Mesenteric fat pad (tissue), 1 donor: ENCODE measurements around the gene SCG3. TPM values are rescaled to one million over a fixed set of nuclear protein-coding genes. Genes with fewer than 3 reads are reported as not detected.

Source experiments
- DNase-seq: peaks from one replicate; pipeline ENCODE4 v3.0.0-alpha.2; 2020; ENCODE audit warnings: low spot score
- total RNA-seq: library from RNA; stranded (reverse); fragmentation: NEBNext Ultra II Directional; extraction: Animal tissue kit (Norgen Biotek cat#: 25700); gene quantifications from one replicate; pipeline ENCODE4 v1.2.1, GENCODE V29; 2021
- donor health status: DM: yes; HTN: yes; CAD: no.

The SCG3 gene
- total RNA-seq, 1 donor from 2014 or later = not detected

DNA sequence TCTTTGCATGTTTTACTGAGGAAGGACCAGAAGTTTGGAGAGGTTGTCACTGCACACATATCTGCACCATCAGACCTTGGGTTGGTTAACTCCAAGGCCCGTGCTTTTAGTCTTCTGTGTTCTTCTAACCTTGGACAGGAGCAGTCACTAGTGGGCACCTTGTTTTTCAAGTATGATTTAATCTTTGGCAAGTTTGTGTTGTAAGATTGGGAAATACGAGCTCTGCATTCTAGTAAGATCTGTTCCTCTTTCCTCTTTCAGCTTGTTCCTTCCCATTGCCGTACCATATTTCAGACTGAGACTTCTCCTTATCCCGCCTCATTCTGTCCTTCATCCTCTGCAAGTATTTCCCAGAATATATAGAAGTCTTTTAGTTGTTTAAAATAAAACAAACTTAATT, 75.2 kb downstream of the SCG3 start:
- no peak for DNase-seq

DNA sequence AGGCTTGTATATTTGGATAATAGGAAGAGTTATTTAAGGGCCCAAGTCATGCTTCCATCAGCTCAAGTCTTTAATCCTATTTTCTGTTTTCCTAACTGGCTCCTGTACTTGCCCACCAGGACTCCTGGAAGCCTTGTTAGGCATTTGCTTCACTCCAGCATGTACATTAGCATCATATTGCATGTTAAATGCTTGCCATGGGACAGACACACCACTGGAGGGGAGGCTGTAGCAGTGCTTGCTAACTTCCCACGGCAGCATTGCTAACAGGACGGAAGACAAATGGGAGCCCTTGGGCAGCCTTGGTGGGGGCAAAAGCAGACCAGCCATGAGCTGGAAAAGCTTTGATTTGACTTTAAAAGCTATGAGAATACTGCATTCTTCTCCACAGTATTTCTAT, 76.1 kb downstream of the SCG3 start:
- no peak for DNase-seq

DNA sequence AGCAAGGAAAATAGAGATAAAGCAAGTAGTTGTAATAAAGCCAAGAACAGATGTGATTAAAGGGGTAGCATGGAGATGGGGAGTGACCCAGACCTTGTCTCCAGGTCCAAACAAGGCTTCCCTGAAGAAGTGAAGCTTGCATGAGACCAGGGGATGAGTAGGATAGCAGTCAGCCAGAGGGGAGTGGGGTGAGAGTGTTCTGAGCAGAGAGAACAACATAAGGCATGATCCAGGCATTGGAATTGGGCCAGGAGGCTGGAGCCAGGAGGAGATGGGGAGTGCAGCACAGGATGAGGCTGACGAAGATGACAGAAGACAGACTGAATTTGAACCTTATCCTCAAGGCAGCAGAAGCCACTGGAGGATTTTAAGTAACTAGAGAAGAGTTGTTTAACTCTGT, 77.3 kb downstream of the SCG3 start:
- no peak for DNase-seq

GRCh38 chr15:51759557-51760070, 78.3 kb downstream of the SCG3 start:
- no peak for DNase-seq

DNA sequence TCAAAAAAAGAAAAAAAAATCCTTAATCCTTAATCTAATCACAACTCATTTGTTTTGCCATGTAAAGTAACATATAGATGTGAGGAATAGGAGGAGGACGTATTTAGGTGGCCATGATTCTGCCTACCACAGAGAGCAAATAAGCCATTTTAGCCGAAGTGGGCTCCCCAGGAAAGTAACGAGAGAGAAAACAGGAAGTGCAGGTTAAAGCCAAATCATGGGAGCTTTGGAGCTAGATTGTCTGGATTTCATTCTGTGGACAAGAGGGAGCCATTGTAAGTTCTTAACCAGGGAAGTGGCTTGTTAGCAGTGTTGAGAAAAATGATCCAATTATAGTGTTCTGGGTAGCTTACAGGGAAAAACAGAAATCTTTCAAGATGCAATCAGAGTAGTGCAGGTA, 79.5 kb downstream of the SCG3 start:
- DNase-seq = no peak

DNA sequence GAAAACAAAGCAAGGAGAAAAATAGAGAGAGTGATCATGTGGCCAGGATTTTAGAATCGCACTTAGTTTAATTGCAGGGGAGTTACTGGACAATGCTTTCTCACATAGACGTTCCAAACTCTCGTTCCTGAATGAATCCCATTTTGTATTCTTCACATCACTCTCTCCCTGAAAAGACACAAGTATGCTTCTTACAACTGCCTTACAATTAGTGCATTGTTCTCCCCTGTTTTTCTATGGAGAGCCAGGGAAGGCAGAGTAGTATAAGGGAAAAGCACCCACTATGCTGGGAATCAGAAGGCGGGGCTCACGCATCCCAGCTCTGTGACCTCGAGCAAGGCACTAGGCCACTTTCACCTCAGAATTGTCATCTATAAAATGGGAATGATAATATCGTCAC, 84.4 kb downstream of the SCG3 start:
- DNase-seq = no peak

DNA sequence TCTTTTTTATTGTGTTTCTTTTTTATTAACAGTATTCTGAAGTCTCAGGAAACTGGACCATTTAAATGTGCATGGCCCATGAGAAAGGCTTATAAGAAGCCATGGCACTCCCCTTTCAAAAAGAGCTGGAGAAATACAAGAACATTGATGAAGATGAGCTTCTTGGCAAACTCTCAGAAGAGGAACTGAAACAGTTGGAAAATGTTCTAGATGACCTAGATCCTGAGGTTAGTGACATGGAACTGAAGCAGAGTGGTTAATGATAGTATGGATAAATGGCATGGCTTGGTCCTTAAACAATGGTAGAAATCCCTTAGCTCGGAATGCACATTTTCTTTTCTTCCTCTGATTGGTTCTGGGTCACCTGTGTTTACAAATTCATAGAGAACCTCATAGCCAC, 85.0 kb downstream of the SCG3 start:
- no peak for DNase-seq

- no peak for DNase-seq
Measured at GRCh38 chr15:51768018-51768417, 86.7 kb downstream of the SCG3 start.

Other genes starting within 250 kb of the SCG3 start
- 46.7 TPM for gene DMXL2, start 58.7 kb upstream of the SCG3 start, total RNA-seq
- gene LYSMD2, start 56.2 kb downstream of the SCG3 start, total RNA-seq = 9.7 TPM
- gene TMOD2, start 70.1 kb downstream of the SCG3 start, total RNA-seq = 9.5 TPM
- 40.9 TPM for gene TMOD3, start 148.2 kb downstream of the SCG3 start, total RNA-seq